HEK293 (cell line): ENCODE measurements around the gene ETNK2.

Experiments
- KLF1 ChIP-seq: fragments of 450-650 bp; formaldehyde crosslinking; IDR thresholded peaks from 2 replicates; pipeline ENCODE4 v1.5.1; 2016; ENCODE audit warnings: missing biosample characterization, missing genetic modification characterization
- KLF16 ChIP-seq: fragments of 450-650 bp; formaldehyde crosslinking; IDR thresholded peaks from 2 replicates; pipeline ENCODE4 v1.5.1; 2017; ENCODE audit warnings: missing biosample characterization, missing genetic modification characterization
- REPIN1 ChIP-seq: fragments of 450-650 bp; formaldehyde crosslinking; IDR thresholded peaks from 2 replicates; pipeline ENCODE4 v1.5.1; 2017; ENCODE audit warnings: missing biosample characterization, missing genetic modification characterization, low read depth
- REST ChIP-seq: fragments of 450-650 bp; formaldehyde crosslinking; IDR thresholded peaks from 2 replicates; pipeline ENCODE4 v1.5.1; 2016; ENCODE audit warnings: missing biosample characterization, missing genetic modification characterization
- ZBTB17 ChIP-seq: fragments of 450-650 bp; formaldehyde crosslinking; IDR thresholded peaks from 2 replicates; pipeline ENCODE4 v1.5.1; 2016; ENCODE audit warnings: missing biosample characterization, missing genetic modification characterization
- ZBTB7A ChIP-seq: fragments of 450-650 bp; formaldehyde crosslinking; IDR thresholded peaks from 2 replicates; pipeline ENCODE4 v1.5.1; 2016; ENCODE audit warnings: low read depth, missing biosample characterization, missing genetic modification characterization
- ZNF560 ChIP-seq: fragments of 450-650 bp; formaldehyde crosslinking; IDR thresholded peaks from 2 replicates; pipeline ENCODE4 v1.5.1; 2017; ENCODE audit warnings: missing biosample characterization, missing genetic modification characterization, borderline replicate concordance
- ZNF707 ChIP-seq: fragments of 450-650 bp; formaldehyde crosslinking; IDR thresholded peaks from 2 replicates; pipeline ENCODE4 v1.5.1; 2016; ENCODE audit warnings: missing biosample characterization, missing genetic modification characterization
- TF ChIP-seq, protein P1 (sequence below): fragments of 450-650 bp; formaldehyde crosslinking; IDR thresholded peaks from 2 replicates; pipeline ENCODE4 v1.5.1; 2016; ENCODE audit warnings: missing biosample characterization, missing genetic modification characterization
- TF ChIP-seq, protein P2 (sequence below): fragments of 450-650 bp; formaldehyde crosslinking; IDR thresholded peaks from 2 replicates; pipeline ENCODE4 v1.5.1; 2017; ENCODE audit warnings: missing biosample characterization, missing genetic modification characterization

GRCh38 chr1:204081164-204081790 is 70.6 kb downstream of the ETNK2 start:
- TF ChIP-seq ZNF560 (tag by site-specific recombination) (no peak), KLF1 (no peak), KLF16 (no peak), ZBTB17 (tag by site-specific recombination) (no peak), REPIN1 (tag by site-specific recombination) (no peak), ZBTB7A (tag by site-specific recombination) (no peak), REST (tag by site-specific recombination) (no peak), ZNF707 (no peak)
- TF ChIP-seq, protein P1, sequence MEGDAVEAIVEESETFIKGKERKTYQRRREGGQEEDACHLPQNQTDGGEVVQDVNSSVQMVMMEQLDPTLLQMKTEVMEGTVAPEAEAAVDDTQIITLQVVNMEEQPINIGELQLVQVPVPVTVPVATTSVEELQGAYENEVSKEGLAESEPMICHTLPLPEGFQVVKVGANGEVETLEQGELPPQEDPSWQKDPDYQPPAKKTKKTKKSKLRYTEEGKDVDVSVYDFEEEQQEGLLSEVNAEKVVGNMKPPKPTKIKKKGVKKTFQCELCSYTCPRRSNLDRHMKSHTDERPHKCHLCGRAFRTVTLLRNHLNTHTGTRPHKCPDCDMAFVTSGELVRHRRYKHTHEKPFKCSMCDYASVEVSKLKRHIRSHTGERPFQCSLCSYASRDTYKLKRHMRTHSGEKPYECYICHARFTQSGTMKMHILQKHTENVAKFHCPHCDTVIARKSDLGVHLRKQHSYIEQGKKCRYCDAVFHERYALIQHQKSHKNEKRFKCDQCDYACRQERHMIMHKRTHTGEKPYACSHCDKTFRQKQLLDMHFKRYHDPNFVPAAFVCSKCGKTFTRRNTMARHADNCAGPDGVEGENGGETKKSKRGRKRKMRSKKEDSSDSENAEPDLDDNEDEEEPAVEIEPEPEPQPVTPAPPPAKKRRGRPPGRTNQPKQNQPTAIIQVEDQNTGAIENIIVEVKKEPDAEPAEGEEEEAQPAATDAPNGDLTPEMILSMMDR (tag by site-specific recombination): no peak
- TF ChIP-seq, protein P2, sequence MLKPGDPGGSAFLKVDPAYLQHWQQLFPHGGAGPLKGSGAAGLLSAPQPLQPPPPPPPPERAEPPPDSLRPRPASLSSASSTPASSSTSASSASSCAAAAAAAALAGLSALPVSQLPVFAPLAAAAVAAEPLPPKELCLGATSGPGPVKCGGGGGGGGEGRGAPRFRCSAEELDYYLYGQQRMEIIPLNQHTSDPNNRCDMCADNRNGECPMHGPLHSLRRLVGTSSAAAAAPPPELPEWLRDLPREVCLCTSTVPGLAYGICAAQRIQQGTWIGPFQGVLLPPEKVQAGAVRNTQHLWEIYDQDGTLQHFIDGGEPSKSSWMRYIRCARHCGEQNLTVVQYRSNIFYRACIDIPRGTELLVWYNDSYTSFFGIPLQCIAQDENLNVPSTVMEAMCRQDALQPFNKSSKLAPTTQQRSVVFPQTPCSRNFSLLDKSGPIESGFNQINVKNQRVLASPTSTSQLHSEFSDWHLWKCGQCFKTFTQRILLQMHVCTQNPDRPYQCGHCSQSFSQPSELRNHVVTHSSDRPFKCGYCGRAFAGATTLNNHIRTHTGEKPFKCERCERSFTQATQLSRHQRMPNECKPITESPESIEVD (tag by site-specific recombination): no peak
